Stimulated activated CD4-positive, alpha-beta T cell treated with anti-CD3 and anti-CD28 coated beads, Interleukin-1b, Interleukin-23, amount 100 ng/mL, for 4 hours (primary cell): Measurements from ENCODE around the gene LOXL1.
"Not testable (repeated sequence)": the region's sequence is repeated elsewhere in the genome, so short reads cannot be mapped to it uniquely, and the experiment has no call there.

Experiments used
- DNase-seq, 2 donors: peaks; one replicate each; pipeline ENCODE4 v3.0.0-alpha.2; 2020; ENCODE audit warnings: low read depth in 2 of 2

LOXL1 gene

DNA sequence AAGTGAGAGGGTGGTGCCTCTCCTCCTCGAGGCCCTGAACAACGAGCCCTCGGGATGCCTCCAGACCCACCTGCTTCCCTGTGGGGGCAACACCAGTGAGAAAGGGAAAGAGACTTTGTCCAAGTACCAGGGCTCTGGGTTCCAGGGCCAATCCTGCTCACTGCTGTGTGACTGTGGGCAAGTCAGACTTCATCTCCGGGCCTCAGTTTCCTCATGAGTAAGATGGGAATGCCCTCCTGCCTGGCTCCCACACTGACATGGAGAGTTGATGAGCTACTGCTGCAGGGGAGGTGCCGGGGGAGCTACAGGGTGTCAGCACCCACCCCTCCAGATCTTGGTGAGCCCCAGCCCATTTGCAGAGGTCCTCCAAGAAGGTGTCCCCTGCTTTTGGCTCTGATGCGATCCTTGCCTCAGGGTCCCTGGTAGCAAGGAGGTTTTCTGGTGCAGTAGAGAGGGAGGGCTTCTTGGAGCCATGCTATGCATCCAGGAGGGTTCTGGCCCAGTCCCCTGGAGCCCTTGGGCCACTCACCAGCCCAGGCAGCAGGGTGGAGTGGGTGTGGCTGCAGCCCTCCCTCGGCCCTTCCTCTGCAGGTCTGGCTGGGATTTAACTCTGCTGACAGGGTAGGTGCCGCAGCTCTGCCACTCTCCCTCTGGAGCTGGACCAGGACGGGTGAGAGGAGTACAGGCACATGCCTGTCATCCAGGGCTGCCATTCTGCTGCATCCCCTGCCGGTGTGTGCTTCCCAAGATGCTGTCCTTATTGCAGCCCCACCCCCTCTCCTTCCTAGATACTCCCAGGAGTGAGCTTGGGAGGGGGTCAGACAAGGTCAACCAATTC lies 26.9 kb downstream of the LOXL1 start:
- DNase-seq: no peak

DNA sequence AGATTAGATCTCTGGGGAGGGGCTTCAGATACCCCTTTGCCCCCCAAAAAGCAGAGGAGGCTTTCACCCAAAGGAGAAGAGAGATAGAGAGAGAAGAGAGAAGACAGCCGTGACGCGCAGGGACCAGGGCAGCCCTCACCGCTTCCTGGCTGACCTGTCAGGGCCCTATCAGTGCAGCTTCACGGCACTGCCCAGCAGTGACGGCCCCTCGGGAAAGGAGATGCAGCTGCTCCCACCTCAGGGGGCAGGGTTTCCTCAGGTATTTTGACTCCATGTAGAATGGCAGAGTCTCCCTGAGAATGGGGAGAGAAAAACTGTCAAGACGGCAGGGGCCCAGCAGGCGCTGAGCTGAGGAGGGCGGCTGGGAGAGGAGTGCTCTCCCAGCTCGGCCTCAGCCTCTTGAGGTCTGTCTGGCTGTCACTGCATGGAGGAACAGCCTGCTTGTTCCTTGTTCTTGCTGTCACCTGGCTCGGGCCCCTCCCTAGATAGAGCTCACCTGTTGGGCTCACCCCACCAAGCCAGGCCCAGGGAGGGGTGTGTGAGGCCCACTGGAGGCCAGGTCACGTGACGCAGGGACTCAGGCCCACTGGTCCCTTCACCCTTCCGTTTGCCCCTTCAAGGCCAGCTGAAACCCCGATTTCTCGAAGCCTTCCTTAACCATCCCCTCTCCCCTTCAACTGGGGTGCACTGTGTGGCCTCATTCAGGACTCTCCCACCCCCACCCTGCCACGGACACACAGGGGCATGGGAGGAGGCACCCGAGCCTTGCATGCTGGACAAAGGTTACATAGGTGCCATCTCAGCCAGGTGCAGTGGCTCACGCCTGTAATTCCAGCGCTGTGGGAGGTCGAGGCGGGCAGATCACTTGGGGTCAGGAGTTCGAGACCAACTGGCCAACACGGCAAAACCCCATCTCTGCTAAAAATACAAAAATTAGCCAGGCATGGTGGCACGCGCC lies 28.2 kb downstream of the LOXL1 start:
- DNase-seq: no peak

DNA sequence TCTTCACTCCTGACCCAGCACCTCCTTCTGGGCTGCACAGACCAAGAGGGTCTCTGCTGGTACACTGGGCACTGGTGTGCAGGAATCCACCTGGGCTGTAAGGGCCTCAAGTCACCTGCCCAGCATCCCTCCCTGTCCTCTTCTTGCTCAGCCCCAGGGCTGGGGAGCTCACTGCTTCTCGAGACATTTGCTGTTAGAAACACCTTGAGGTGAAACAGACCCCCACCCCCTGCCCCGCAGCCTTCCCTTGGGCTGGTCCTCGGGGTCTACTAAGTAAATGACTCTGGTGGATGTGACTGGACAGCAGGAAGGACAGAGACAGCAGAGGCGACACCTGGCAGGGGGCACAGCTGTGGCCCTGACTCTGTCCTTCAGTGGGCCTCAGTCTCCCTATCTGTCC lies 29.1 kb downstream of the LOXL1 start:
- no peak for DNase-seq

DNA sequence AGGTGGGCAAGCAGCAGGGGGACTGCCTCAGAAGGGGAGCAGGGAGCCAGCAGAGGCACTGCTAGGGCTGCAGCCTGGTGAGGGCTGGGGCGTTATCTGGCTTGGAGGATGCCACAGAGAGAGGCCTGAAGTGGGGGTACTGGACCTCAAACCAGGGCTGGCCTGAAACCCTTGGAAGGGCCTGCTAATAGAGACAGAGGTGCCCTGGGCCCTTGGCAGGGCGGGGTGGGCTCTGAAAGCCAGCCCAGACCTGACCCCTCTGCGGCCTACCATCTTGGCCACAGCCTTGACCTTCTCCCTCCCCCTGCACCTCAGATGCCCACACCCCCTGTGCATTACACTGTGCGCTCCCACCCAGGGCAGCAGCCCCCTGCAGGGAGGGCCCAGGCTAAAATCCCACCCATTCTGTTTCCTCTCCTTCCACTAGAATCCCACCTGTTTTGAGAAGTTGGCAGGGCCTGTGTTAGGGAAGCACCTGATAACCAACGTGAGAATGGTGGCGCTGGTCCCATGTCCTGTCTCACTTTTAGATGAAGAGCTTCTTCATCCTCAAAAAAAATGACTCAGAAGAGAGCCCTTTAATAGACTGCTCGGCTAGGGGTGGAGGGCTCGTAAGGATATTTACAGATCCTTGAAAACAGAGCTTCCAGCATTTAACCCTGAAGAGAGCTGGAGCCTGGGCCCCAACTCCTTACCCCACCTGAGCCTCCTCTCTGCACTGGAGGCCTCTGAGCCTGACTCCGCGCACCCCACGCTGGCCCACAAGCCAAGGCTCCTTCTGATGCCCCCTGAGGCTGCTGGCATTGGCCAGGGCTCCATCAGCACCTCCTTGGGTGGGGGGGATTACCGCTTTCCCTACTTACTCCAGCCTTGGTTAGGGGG lies 29.8 kb downstream of the LOXL1 start:
- DNase-seq: no peak

DNA sequence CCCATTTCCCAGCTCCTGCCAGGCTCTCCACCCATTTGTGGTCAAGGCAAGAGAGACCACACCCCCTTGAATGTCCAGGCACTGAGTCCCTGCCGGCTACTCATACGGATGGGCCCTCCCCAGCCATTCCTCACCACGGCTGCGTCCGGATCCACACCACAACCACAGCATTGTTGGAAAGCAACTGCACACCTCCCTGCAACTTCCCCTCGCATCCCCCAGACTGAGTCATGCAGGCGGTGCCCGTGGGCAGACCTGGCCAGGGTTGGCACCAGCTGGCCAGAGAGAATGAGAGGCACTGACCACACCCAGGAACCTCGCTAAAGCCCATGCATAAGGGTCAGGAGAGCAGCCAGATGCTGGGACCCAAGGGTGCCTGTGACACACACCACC lies 30.5 kb downstream of the LOXL1 start:
- no peak for DNase-seq

DNA sequence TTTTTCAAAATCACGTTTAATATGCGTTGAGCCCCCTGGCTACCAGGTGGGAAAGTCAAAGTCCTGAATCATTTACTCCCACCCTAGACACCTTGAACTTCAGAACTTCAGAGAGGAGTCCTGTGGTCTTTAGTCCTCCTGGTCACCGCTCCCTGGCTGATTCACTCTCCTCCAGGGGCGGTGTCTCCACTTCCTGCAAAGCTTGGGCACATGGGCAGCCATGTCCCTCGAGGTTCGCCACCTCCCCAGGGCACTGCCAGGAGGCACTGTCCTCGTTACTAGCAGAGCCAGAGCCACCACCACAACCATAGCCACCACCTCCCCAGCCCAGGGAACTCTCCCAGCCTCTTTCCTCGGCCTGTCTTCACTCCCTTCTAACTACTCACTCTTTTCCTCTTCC lies 31.0 kb downstream of the LOXL1 start:
- DNase-seq: no peak

DNA sequence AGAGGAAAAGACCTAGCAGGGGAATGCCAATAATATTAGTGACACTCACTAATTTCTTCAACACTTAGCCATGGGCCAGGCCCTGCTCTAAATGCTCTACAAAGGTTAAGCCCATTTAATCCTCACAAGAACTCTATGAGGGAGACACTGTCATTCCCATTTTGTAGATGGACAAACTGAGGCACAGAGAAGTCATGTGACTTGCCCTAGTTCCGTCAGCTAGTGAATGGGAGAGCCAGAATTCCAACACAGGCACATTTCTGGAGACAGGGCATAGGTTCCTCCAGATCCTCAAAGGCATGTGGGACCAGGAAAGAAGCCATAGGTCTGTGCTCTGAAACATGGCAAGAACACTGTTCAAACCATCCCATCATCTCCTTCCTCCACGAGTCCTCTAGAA lies 31.5 kb downstream of the LOXL1 start:
- no peak for DNase-seq

DNA sequence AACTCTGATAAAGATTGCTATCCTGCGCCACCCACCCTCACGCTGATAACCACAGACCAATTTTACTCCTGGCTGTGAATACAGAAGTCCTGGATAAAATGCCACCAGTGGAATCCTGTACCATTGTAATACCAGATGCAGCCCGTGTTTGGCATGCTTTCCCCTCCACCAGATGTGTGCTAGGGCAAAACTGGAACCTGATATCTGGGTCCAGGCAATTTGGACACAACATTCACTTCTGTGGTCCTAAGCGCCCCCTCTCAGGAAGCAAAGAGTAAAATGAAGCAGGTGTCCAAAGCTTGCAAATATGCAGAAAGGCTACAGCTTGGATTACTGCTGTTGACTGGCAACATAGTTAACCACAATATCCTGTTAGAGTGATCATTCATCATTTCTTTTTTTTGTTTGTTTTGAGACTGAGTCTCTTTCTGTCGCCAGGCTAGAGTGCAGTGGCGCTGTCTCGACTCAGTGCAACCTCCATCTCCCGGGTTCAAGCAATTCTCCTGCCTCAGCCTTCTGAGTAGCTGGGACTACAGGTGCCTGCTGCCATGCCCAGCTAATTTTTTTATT lies 32.8 kb downstream of the LOXL1 start:
- no peak for DNase-seq

DNA sequence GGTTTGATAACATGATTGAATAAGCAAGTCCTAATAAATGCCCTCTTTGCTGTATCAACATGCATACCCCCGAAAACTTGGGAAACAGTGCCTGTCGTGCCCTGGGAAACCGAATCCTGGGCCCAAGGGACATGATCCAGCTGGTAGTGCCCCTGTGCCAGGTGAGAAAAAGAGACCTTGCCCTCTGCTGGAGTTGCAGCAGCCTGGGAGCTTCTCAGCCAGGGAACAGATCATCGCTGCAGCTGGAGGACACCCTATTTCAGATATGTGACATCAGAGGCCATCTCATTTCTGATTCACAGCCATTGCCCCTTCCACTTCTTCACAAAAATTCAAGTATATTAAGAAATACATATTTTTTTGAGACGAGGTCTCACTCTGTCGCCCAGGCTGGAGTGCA lies 33.5 kb downstream of the LOXL1 start:
- no peak for DNase-seq

DNA sequence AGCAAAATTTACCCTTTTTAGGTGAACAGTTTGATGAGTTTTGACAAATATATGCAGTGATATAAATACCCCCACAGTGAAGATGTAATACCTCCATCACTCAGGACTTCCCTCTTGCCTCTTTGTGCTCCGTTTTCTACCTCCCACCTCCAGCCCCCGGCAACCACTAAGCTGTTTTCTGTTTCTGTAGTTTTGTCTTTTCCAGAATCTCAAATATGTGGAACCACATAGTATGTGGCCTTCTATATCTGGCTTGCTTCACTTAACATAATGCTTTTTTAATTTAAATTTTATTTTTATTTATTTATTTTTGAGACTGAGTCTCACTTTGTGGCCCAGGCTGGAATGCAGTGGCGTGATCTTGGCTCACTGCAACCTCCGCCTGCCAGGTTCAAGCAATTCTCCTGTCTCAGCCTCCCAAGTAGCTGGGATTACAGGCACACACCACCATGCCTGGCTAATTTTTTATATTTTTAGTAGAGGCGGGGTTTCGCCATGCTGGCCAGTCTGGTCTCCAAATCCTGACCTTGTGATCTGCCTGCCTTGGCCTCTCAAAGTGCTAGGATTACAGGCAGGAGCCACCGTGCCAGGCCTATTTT lies 34.3 kb downstream of the LOXL1 start:
- DNase-seq: not testable (repeated sequence)

DNA sequence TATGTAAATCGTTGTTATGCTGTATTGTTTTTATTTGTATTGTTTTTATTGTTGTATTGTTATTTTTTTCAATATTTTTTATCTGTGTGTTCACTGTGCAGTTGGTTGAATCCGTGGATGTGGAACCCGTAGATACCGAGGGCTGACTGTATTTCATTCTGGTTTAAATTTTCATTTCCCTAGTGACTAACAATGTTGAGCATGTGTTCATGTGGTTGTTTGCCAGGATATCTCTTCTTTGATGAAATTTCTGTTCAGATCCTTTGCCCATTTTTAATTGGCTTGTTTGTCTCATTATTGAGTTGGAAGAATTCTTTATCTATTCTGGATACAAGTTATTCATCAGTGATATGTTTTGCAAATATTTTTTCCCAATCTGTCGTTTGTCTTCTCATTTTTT lies 36.2 kb downstream of the LOXL1 start:
- no peak for DNase-seq

DNA sequence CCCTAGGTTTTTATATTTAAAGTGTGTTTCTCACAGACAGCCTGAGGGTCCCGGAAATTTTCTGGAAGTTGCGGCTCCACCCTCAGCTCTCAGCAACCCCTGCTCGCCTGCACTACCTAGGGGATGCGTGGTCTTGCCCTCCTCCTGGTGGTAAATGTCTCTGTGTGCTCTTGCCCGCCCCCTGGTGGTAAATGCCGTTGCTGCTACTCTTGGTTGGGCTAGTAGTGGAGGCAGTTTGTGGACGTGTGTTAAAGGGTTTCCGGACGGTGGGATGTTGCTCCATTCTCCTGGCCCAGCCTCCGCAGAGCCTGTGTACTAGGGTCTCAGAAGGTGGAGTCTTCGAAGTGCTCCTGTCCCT lies 38.5 kb downstream of the LOXL1 start:
- DNase-seq: peak; percentile 82 to 88

DNA sequence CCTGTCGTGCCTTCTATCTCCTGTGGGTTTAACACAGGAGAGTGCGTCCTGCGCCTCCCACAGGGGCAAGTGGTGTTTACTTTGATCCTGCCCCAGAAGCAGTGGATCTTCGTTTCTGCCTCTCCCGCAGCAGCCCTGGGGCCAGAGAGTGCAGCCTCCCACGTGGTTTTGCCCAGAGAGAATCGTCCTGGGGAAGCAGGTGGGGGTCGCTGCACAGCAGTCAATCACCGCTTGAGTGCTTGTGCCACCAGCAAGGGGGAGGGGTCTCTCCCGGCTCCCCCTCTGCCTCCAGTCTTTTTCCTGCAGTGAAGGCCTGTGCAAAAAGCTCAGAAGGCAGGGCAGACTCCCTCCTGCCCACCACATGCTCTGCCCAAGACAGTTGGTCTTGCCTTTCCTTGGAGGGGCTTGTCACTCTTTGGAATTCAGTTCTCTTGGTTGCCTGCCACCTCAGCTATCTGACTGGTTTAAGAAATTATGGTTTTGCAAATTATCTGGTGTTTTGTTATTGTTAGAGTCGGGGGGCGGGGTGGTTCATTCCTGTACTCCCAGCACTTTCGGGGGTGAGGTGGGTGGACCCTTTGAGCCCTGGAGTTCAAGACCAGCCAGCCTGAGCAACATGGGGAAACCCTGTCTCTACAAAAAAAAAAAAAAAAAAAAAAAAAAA lies 39.0 kb downstream of the LOXL1 start:
- peak in 1 of 2 donors; percentile 36 for DNase-seq

DNA sequence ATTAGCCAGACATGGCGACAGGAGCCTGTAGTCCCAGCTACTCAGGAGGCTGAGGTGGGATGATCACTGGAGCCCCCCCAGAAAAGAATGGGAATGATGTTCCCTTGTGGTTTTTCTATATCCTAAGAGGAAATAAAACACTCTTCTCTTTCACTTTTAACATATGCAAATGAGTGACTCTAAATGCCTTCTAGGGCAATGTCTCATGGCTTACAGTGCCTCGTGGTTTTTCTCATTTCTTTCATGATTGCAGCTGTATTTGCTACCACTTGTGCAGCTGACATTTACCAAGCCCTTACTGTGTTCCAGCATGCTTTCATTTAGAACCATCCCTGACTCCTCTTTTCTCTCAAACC lies 39.5 kb downstream of the LOXL1 start:
- DNase-seq: no peak

DNA sequence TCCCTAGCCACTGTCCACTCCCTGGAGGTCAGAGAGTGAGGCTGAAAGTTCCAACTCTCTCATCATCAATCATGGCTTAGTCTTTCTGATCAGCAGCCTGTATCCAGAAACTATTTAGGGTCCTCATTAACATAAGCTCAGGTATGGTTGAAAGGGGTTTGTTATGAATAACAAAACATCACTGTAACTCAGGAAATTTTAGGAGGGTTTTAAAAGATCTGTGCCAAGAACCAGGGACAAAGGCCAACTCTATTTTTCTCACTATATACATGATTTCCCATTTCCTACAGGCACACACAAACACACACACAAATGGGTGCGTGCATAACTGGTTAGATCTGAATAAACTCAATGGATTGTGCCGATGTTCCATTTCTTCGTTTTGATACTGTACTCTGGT lies 42.2 kb downstream of the LOXL1 start:
- no peak for DNase-seq

DNA sequence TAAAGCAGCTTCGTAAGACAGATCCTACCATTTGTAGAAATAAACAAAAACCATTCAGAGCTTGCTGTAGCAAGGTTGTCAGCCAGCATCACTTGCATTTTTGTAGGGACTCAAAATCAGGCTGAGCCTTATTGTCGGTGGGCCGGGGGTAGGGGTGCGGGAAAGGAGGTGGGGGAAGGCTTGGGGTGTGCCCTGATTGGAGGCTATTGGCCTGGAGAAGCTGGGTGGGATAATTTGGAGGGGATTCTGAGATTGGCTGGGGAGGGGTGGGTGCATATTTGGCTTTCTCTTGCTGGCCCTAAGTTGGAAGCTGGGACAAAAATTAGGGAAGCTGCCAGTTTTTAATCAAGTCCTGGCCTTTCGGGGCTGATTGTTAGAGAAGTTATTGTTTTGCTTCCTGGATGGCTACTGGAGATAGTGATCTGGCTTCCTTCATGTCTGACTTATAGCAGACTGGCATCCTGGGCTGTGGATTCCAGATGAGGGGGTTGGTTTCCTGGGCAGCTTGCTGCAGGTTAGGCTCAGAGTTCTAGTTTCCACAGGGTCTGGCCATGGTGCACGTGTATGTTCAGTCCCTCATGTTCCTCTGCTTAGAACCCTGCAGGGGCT lies 43.0 kb downstream of the LOXL1 start:
- no peak for DNase-seq

DNA sequence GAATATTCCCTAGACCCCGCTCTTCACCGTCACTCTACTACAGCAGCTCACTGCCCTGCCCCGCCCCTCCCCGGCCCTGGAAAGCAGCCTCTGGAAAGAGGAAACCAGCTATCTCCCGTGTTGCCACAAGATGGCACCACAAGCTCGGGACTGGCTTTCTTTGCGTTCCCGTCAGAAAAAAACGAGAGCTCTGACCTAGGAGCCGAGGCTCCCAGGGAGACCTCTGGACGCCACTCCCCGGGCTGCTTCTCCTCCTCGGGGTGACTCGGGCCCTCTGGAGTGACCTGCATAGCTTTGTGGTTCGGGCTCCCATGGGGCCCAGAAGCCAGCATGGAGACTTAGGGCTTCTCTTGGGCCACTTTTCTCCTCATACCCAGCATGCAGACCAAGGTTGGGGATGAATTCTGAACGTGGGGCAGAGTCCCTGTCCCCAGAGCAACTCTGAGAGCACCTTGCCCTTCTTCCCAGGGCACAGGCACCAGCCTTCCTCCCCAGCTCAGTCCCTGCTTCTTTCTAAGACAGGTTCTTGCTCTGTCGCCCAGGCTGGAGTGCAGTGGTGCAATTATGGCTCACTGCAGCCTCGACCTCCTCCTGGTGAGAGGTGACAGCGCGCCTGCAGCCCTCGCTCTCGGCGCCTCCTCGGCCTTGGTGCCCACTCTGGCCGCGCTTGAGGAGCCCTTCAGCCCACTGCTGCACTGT lies 46.9 kb downstream of the LOXL1 start:
- peak; percentile 73 to 74 for DNase-seq

DNA sequence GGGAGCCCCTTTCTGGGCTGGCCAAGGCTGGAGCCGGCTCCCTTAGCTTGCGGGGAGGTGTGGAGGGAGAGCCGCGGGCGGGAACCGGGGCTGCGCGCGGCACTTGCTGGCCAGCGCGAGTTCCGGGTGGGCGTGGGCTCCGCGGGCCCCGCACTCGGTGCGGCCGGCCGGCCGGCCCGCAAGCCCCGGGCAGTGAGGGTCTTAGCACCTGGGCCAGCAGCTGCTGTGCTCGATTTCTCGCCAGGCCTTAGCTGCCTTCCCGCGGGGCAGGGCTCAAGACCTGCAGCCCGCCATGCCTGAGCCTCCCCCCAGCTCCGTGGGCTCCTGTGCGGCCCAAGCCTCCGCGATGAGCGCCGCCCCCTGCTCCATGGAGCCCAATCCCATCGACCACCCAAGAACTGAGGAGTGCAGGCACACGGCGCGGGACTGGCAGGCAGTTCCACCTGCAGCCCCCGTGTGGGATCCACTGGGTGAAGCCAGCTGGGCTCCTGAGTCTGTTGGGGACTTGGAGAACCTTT lies 47.5 kb downstream of the LOXL1 start:
- not testable (repeated sequence) for DNase-seq

DNA sequence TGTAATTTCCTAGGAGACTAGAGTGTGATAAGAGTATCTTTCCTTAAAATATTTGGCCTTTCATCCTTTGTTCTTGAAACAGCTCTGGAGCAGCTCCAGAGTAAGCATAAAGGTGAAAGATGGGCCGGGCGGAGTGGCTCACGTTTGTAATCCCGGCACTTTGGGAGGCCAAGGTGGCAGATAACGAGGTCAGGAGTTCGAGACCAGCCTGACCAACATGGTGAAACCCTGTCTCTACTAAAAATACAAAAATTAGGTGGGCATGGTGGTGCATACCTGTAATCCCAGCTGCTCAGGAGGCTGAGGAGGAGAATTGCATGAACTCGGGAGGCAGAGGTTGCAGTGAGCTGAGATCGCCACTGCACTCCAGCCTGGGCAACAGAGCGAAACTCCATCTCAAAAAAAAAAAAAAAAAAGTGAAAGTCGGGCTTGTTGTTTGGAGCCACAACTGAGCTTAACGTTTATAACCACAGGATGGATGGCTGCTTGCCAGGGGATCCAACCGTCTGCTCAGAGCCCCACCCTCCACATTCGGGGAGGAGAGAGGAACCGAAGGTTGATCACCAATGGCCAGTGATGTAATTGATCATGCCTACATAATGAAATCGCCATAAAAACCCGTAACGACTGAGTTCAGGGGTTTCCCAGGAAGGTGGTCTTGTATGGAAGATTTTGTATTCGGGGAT lies 49.3 kb downstream of the LOXL1 start:
- DNase-seq: not testable (repeated sequence)
